Esophagus squamous epithelium (tissue), 4 donors: ENCODE measurements around the gene SLC39A13.

Experiments
- CTCF ChIP-seq, 6 experiments: fragments of 450-650 bp in 4 of 6; fragments of 200-600 bp in 2 of 6; sonication (generic) in 2 of 6; IDR thresholded peaks; one replicate each; pipeline ENCODE4 v1.5.1; 2016 to 2019; ENCODE audit warnings: antibody characterized with exemption in 6 of 6, mild to moderate bottlenecking in 4 of 6, moderate library complexity in 4 of 6
- POLR2A ChIP-seq, 4 donors: fragments of 450-650 bp; IDR thresholded peaks; one replicate each; pipeline ENCODE4 v1.6.1; 2017; ENCODE audit warnings: antibody characterized with exemption in 4 of 4, mild to moderate bottlenecking in 4 of 4, moderate library complexity in 3 of 4

- TF ChIP-seq CTCF (IDR thresholded peaks at IDR 0.05) (no peak), POLR2A (IDR thresholded peaks at IDR 0.05) (no peak)
Measured at GRCh38 chr11:47445840-47446239, 37.5 kb downstream of the SLC39A13 start.
